GM12878 (cell line): ENCODE results near the gene TMEM163. TPM values are rescaled to one million over a fixed set of nuclear protein-coding genes. Genes with fewer than 3 reads are reported as not detected.

ENCODE experiments used
- ATAC-seq: fragments of 200-7000 bp; cut with Tn5 transposase; 3 replicates; pipeline ENCODE4 v1.9.1; 2020; ENCODE audit warnings: mild to moderate bottlenecking, moderate library complexity
- BruUV-seq: library from RNA; stranded (reverse); fragments of 400-500 nt; replicated peaks from 2 replicates; lab custom pipeline; 2021; lab: Mats Ljungman, UMichigan
- CTCF ChIA-PET: fragments of 300-600 bp; sonication (Branson Sonifier 250); formaldehyde crosslinking; extraction: SDS; loops from one replicate; lab custom pipeline; 2021; ENCODE audit warnings: inconsistent platforms; lab: Yijun Ruan, JAX
- POLR2A ChIA-PET: fragments of 350-600 bp; formaldehyde crosslinking; extraction: SDS; loops from one replicate; lab custom pipeline; 2021; ENCODE audit warnings: inconsistent platforms; lab: Charles Lee
- RAD21 ChIA-PET: fragments of 300-600 bp; sonication (Branson Sonifier 250); formaldehyde crosslinking; loops from one replicate; lab custom pipeline; 2023; ENCODE audit warnings: antibody characterized with exemption; ENCODE audit not compliant: unreplicated experiment; lab: Charles Lee
- SMC1A ChIA-PET: fragments of 300-600 bp; sonication (Branson Sonifier 250); formaldehyde crosslinking; loops from one replicate; lab custom pipeline; 2023; ENCODE audit not compliant: unreplicated experiment, uncharacterized antibody; lab: Charles Lee
- DNase-seq: peaks from one replicate; pipeline ENCODE4 v3.0.0-alpha.2; 2011; ENCODE audit warnings: low read depth, low spot score
- FAIRE-seq: peaks from 3 replicates; lab custom pipeline; 2011; peaks lifted over from hg19 to GRCh38; lab: Jason Lieb, UNC
- H2AFZ ChIP-seq: 2 replicates; pipeline ENCODE4 v1.6.0; 2011; ENCODE audit warnings: low read depth, low read length, control low read depth; ENCODE audit not compliant: control insufficient read depth
- H3K27ac ChIP-seq: 2 replicates; pipeline ENCODE4 v1.5.1; 2011; ENCODE audit warnings: control low read depth; ENCODE audit not compliant: control insufficient read depth, insufficient read depth
- H3K27me3 ChIP-seq, 2 experiments: replicated peaks in 1 of 2; 2 replicates each; pipeline versions ENCODE4 v1.6.0 to v1.6.1; 2011; ENCODE audit warnings: low read length in 1 of 2; ENCODE audit not compliant: control insufficient read depth in 2 of 2, insufficient read depth in 2 of 2
- H3K36me3 ChIP-seq, 2 experiments: 2 replicates each; pipeline ENCODE4 v1.5.1; 2011; ENCODE audit warnings: low read length in 1 of 2; ENCODE audit not compliant: control insufficient read depth in 2 of 2, insufficient read depth in 2 of 2
- H3K4me1 ChIP-seq: 2 replicates; pipeline ENCODE4 v1.6.1; 2011; ENCODE audit warnings: mild to moderate bottlenecking, low read length, moderate library complexity, mixed read lengths; ENCODE audit not compliant: control insufficient read depth, insufficient read depth
- H3K4me2 ChIP-seq: 2 replicates; pipeline ENCODE4 v1.6.0; 2011; ENCODE audit warnings: control low read depth; ENCODE audit not compliant: control insufficient read depth, insufficient read depth
- H3K4me3 ChIP-seq: fragments of 200-600 bp; sonication (generic); 2 replicates; pipeline ENCODE4 v1.5.1; 2016
- H3K79me2 ChIP-seq: 2 replicates; pipeline ENCODE4 v1.6.0; 2011; ENCODE audit warnings: low read length; ENCODE audit not compliant: control insufficient read depth, insufficient read depth
- H3K9ac ChIP-seq: 2 replicates; pipeline ENCODE4 v1.8.0; 2011; ENCODE audit warnings: low read length, control low read depth, mixed read lengths; ENCODE audit not compliant: control insufficient read depth, insufficient read depth
- H3K9me3 ChIP-seq: replicated peaks from 3 replicates; pipeline ENCODE4 v1.5.1; 2011; ENCODE audit warnings: mild to moderate bottlenecking, low read length; ENCODE audit not compliant: control insufficient read depth, insufficient read depth
- H4K20me1 ChIP-seq: 2 replicates; pipeline ENCODE4 v1.6.0; 2011; ENCODE audit not compliant: control insufficient read depth, insufficient read depth
- BACH1 ChIP-seq: fragments of 450-650 bp; IDR thresholded peaks from 2 replicates; pipeline ENCODE4 v1.6.1; 2017; ENCODE audit warnings: mild to moderate bottlenecking, borderline replicate concordance
- EP300 ChIP-seq, 2 experiments: fragments of 150-350 bp in 1 of 2; IDR thresholded peaks; 2 replicates each; pipeline ENCODE4 v1.6.1; 2011 to 2012; ENCODE audit warnings: low read depth in 2 of 2, low read length in 2 of 2, borderline replicate concordance in 1 of 2, improper control_type of control experiment in 1 of 2, inconsistent platforms in 1 of 2; ENCODE audit not compliant: control insufficient read depth in 1 of 2
- EZH2 ChIP-seq: IDR thresholded peaks from 2 replicates; pipeline ENCODE4 v1.6.1; 2012; ENCODE audit warnings: low read depth, mild to moderate bottlenecking, control low read depth, inconsistent platforms, low read length, borderline replicate concordance; ENCODE audit not compliant: control insufficient read depth
- FOXM1 ChIP-seq: IDR thresholded peaks from 2 replicates; pipeline ENCODE4 v1.6.1; 2012; ENCODE audit warnings: low read depth, mild to moderate bottlenecking, inconsistent platforms, low read length, moderate library complexity
- GATAD2B ChIP-seq: fragments of 450-650 bp; conservative IDR thresholded peaks from 2 replicates; pipeline ENCODE4 v1.6.1; 2017; ENCODE audit warnings: low read depth, mild to moderate bottlenecking, moderate library complexity
- MXI1 ChIP-seq: fragments of 150-350 bp; IDR thresholded peaks from 2 replicates; pipeline ENCODE4 v1.6.1; 2011; ENCODE audit warnings: low read depth, mild to moderate bottlenecking, inconsistent platforms, low read length, improper control_type of control experiment
- NFYB ChIP-seq: IDR thresholded peaks from 2 replicates; pipeline ENCODE4 v1.6.1; 2011; ENCODE audit warnings: low read depth, mild to moderate bottlenecking, low read length, improper control_type of control experiment, moderate library complexity; ENCODE audit not compliant: insufficient read depth
- POU2F2 ChIP-seq: IDR thresholded peaks from 3 replicates; pipeline ENCODE4 v1.6.1; 2011; ENCODE audit warnings: low read depth, mild to moderate bottlenecking, low read length, borderline replicate concordance
- SMAD1 ChIP-seq: fragments of 450-650 bp; IDR thresholded peaks from 2 replicates; pipeline ENCODE4 v1.6.1; 2018; ENCODE audit warnings: mild to moderate bottlenecking, low read depth; ENCODE audit not compliant: partially characterized antibody
- SREBF1 ChIP-seq: IDR thresholded peaks from 2 replicates; pipeline ENCODE4 v1.6.1; 2012; ENCODE audit warnings: mild to moderate bottlenecking, low read length
- TCF3 ChIP-seq: IDR thresholded peaks from 2 replicates; pipeline ENCODE4 v1.6.1; 2012; ENCODE audit warnings: low read depth, mild to moderate bottlenecking, low read length, borderline replicate concordance; ENCODE audit not compliant: insufficient read depth
- WGBS: methylation state at CpG from one replicate; pipeline ENCODE4 v1.1.6; 2016; ENCODE audit warnings: low lambda C conversion rate; ENCODE audit not compliant: insufficient replicate concordance, insufficient coverage; ENCODE audit errors: missing lambda C conversion rate; 5-methylcytosine and 5-hydroxymethylcytosine counted together
- in situ Hi-C: fragments of 300-500 bp; cut with MboI; formaldehyde crosslinking; loops from 9 replicates; pipeline ENCODE4 v1.14.3; 2018; ENCODE audit warnings: mixed read lengths
- intact Hi-C: fragments of 100-400 bp; cut with micrococcal nuclease; formaldehyde crosslinking; loops from one replicate; pipeline ENCODE4 v1.14.2; 2022; ENCODE audit not compliant: unreplicated experiment
- polyA plus RNA-seq, 11 experiments: library from polyadenylated mRNA; depleted of rRNA in 4 of 11; unstranded in 6 of 11; stranded (reverse) in 5 of 11; fragments of >200 nt; fragmentation: Nextera tagmentation in 4 of 11; fragmentation: Illumina TruSeq in 1 of 11; extraction: Ambion mirVana in 4 of 11; extraction: Trizol in 1 of 11; gene quantifications; 1 replicate in 1 of 11; 2 replicates in 10 of 11; pipeline versions ENCODE4 v1.2.1 to v1.2.3, GENCODE V29; 2011 to 2016; ENCODE audit warnings: inconsistent platforms in 2 of 11, missing spikeins in 2 of 11, low read depth in 1 of 11
- total RNA-seq, 4 experiments: library from RNA; depleted of rRNA in 3 of 4; stranded (reverse); fragments of >200 nt in 3 of 4; fragmentation: Illumina TruSeq in 1 of 4; extraction: Trizol in 1 of 4; gene quantifications; 2 replicates each; pipeline versions ENCODE4 v1.2.1 to v1.2.3, GENCODE V29; 2013 to 2021
- TF ChIP-seq, protein P1 (sequence below): IDR thresholded peaks from 2 replicates; pipeline ENCODE4 v1.6.1; 2012; ENCODE audit warnings: low read depth, low read length, improper control_type of control experiment
- TF ChIP-seq, protein P2 (sequence below): IDR thresholded peaks from 2 replicates; pipeline ENCODE4 v1.6.1; 2011; ENCODE audit warnings: borderline replicate concordance, low read depth, mild to moderate bottlenecking, moderate library complexity, mixed read lengths, low read length; ENCODE audit not compliant: insufficient read depth; ENCODE audit errors: extremely low read length
- TF ChIP-seq, protein P3 (sequence below): fragments of 450-650 bp; IDR thresholded peaks from 2 replicates; pipeline ENCODE4 v1.6.1; 2017; ENCODE audit warnings: mild to moderate bottlenecking
- TF ChIP-seq, protein P4 (sequence below): IDR thresholded peaks from 2 replicates; pipeline ENCODE4 v1.6.1; 2011; ENCODE audit warnings: low read depth, low read length, improper control_type of control experiment, borderline replicate concordance
- TF ChIP-seq, protein P5 (sequence below): fragments of 450-650 bp; IDR thresholded peaks from 2 replicates; pipeline ENCODE4 v1.6.1; 2016; ENCODE audit warnings: mild to moderate bottlenecking

TMEM163 gene
- total and polyA plus RNA-seq, 10 of the 15 experiments (the other 5 are each of a cell fraction or from before 2014, with no cell fraction given) = 0.05 to 0.11 (median 0.07) TPM; not detected in 4

DNA sequence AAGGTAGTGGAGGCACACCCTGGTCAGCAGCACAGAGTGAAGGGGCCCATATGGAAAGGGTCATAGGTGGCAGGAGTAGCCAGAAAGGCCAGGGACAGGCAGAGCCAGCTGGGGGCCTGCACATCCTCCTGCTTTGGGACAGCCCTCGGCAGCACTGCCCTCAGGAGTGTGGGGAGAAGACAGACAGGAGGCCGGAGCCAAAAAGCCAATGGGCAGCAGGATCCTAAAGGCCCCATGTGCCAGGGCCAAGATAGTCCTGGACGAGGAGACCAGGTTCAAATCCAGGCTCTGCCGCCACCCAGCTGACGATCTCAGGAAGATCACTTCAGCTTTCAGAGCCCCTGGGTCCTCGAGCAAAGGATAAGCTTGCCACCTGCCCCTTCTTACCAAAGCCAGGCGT, 220.1 kb downstream of the TMEM163 start (continued):
- no peak for TF ChIP-seq EZH2
- TF ChIP-seq BACH1 = no peak
- TF ChIP-seq TCF3 = no peak
- TF ChIP-seq EP300 (IDR thresholded peaks at IDR 0.05; ENCODE audit: borderline replicate concordance in 1 of 2, control insufficient read depth in 1 of 2, low read depth in 2 of 2, low read length in 2 of 2) = no peak
- TF ChIP-seq NFYB = no peak

DNA sequence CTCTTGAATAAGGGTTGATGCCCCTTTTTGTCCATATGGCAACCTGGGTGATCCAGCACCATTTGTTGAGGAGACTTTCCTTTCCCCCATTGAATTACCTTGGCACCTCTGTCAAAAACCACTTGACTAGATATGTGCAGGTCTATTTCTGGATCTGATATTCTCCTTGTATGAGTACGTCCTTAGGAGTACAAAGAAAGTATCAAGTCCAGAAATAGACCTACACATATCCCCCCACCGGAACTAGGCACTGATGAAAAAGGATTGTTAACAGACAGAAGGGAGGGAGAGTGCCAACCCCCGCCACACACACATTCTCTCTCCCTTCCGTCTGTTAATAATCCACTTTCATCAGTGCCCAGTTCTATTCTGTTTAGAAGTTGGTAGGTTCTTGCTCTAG, 225.0 kb downstream of the TMEM163 start:
- H3K4me1 ChIP-seq = no peaks in the 10 kb centered on the region
- ATAC-seq (no peak), FAIRE-seq (no peak), DNase-seq (no peak)
- CTCF ChIA-PET = interaction anchor here (0.7 kb wide), 1 partner anchor 81 kb away, joined by 3 read pairs; no protein-coding TSS in a partner anchor
- no peak overlapping the region for H2AFZ ChIP-seq
- no peak overlapping the region for H3K4me3 ChIP-seq
- no peaks in the 10 kb centered on the region for H3K36me3 ChIP-seq
- no peaks in the 10 kb centered on the region for H3K79me2 ChIP-seq
- H4K20me1 ChIP-seq = no peaks in the 10 kb centered on the region
- H3K27me3 ChIP-seq = peaks cover 0 to 3% of the 10 kb centered on the region in 2 experiments; a peak in 1 of 4 replicates
- RAD21 ChIA-PET = no interaction called here
- WGBS = 43% methylated on average over 4 of the region's 4 CpGs
- no peaks in the 10 kb centered on the region for H3K9me3 ChIP-seq
- intact Hi-C loops (no loop called here), in situ Hi-C loops (no loop called here)
- no peak overlapping the region for H3K9ac ChIP-seq
- SMC1A ChIA-PET = no interaction called here
- BruUV-seq = no TSS peak
- no peak overlapping the region for H3K27ac ChIP-seq
- no peak overlapping the region for H3K4me2 ChIP-seq
- POLR2A ChIA-PET = no interaction called here
- TF ChIP-seq MXI1 = no peak
- no peak for TF ChIP-seq FOXM1
- no peak for TF ChIP-seq SMAD1
- TF ChIP-seq, protein P1, sequence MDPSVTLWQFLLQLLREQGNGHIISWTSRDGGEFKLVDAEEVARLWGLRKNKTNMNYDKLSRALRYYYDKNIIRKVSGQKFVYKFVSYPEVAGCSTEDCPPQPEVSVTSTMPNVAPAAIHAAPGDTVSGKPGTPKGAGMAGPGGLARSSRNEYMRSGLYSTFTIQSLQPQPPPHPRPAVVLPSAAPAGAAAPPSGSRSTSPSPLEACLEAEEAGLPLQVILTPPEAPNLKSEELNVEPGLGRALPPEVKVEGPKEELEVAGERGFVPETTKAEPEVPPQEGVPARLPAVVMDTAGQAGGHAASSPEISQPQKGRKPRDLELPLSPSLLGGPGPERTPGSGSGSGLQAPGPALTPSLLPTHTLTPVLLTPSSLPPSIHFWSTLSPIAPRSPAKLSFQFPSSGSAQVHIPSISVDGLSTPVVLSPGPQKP = no peak
- TF ChIP-seq SREBF1 = no peak
- TF ChIP-seq POU2F2 = no peak
- TF ChIP-seq GATAD2B = no peak
- TF ChIP-seq, protein P2, sequence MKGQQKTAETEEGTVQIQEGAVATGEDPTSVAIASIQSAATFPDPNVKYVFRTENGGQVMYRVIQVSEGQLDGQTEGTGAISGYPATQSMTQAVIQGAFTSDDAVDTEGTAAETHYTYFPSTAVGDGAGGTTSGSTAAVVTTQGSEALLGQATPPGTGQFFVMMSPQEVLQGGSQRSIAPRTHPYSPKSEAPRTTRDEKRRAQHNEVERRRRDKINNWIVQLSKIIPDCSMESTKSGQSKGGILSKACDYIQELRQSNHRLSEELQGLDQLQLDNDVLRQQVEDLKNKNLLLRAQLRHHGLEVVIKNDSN = no peak
- TF ChIP-seq, protein P3, sequence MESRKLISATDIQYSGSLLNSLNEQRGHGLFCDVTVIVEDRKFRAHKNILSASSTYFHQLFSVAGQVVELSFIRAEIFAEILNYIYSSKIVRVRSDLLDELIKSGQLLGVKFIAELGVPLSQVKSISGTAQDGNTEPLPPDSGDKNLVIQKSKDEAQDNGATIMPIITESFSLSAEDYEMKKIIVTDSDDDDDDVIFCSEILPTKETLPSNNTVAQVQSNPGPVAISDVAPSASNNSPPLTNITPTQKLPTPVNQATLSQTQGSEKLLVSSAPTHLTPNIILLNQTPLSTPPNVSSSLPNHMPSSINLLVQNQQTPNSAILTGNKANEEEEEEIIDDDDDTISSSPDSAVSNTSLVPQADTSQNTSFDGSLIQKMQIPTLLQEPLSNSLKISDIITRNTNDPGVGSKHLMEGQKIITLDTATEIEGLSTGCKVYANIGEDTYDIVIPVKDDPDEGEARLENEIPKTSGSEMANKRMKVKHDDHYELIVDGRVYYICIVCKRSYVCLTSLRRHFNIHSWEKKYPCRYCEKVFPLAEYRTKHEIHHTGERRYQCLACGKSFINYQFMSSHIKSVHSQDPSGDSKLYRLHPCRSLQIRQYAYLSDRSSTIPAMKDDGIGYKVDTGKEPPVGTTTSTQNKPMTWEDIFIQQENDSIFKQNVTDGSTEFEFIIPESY = no peak
- TF ChIP-seq, protein P4, sequence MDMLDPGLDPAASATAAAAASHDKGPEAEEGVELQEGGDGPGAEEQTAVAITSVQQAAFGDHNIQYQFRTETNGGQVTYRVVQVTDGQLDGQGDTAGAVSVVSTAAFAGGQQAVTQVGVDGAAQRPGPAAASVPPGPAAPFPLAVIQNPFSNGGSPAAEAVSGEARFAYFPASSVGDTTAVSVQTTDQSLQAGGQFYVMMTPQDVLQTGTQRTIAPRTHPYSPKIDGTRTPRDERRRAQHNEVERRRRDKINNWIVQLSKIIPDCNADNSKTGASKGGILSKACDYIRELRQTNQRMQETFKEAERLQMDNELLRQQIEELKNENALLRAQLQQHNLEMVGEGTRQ = no peak
- TF ChIP-seq, protein P5, sequence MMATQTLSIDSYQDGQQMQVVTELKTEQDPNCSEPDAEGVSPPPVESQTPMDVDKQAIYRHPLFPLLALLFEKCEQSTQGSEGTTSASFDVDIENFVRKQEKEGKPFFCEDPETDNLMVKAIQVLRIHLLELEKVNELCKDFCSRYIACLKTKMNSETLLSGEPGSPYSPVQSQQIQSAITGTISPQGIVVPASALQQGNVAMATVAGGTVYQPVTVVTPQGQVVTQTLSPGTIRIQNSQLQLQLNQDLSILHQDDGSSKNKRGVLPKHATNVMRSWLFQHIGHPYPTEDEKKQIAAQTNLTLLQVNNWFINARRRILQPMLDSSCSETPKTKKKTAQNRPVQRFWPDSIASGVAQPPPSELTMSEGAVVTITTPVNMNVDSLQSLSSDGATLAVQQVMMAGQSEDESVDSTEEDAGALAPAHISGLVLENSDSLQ = no peak
